K562 (cell line): ENCODE results near the gene ROMO1. TPM values are rescaled to one million over a fixed set of nuclear protein-coding genes. Genes with fewer than 3 reads are reported as not detected.

Experiments used
- ATAC-seq: fragments of 200-7000 bp; cut with Tn5 transposase; 3 replicates; pipeline ENCODE4 v1.9.1; 2020; ENCODE audit warnings: moderate library complexity
- BruUV-seq: library from RNA; stranded (reverse); fragments of 400-500 nt; replicated peaks from 2 replicates; lab custom pipeline; 2021; lab: Mats Ljungman, UMichigan
- CTCF ChIA-PET: fragments of 300-600 bp; formaldehyde crosslinking; extraction: SDS; loops from one replicate; lab custom pipeline; 2021; ENCODE audit warnings: low intra/inter-chr PET ratio; lab: Yijun Ruan, JAX
- POLR2A ChIA-PET: fragments of 300-600, 350-650 bp; sonication (Branson Sonifier 250); formaldehyde crosslinking; extraction: SDS; loops from one replicate; lab custom pipeline; 2021; ENCODE audit warnings: antibody characterized with exemption, inconsistent platforms; lab: Yijun Ruan, JAX
- DNase-seq, 4 experiments: peaks; one replicate each; pipeline versions ENCODE4 v3.0.0 to v3.0.0-alpha.2; 2011 to 2018; ENCODE audit warnings: low spot score in 3 of 4, mixed read lengths in 3 of 4; ENCODE audit errors: extremely low read depth in 1 of 4
- FAIRE-seq: peaks from 2 replicates; lab custom pipeline; 2011; peaks lifted over from hg19 to GRCh38; lab: Jason Lieb, UNC
- H2AFZ ChIP-seq: 2 replicates; pipeline ENCODE4 v1.6.0; 2011; ENCODE audit warnings: low read depth, low read length, control low read depth, inconsistent platforms
- H3K27ac ChIP-seq: fragments of 200-600 bp; 3 replicates; pipeline ENCODE4 v1.8.0; 2011; ENCODE audit warnings: low read depth, mild to moderate bottlenecking, control low read depth, inconsistent platforms, low read length, moderate library complexity, mixed read lengths; ENCODE audit errors: extremely low read depth
- H3K27me3 ChIP-seq, 2 experiments: fragments of 300-600 bp in 1 of 2; 2 replicates in 1 of 2; 3 replicates in 1 of 2; pipeline versions ENCODE4 v1.6.0 to v1.8.0; 2011; ENCODE audit warnings: inconsistent platforms in 2 of 2, low read length in 2 of 2, mild to moderate bottlenecking in 1 of 2, mixed read lengths in 1 of 2, moderate library complexity in 1 of 2; ENCODE audit not compliant: control insufficient read depth in 2 of 2, insufficient read depth in 2 of 2
- H3K36me3 ChIP-seq: fragments of 300-600 bp; 3 replicates; pipeline ENCODE4 v1.8.0; 2011; ENCODE audit warnings: mild to moderate bottlenecking, low read length, inconsistent platforms; ENCODE audit not compliant: control insufficient read depth, insufficient read depth
- H3K4me1 ChIP-seq, 2 experiments: fragments of 200-600 bp in 1 of 2; replicated peaks in 1 of 2; 2 replicates in 1 of 2; 3 replicates in 1 of 2; pipeline versions ENCODE4 v1.5.1 to v1.8.0; 2011; ENCODE audit warnings: inconsistent platforms in 2 of 2, low read length in 2 of 2, mild to moderate bottlenecking in 1 of 2, mixed read lengths in 1 of 2, moderate library complexity in 1 of 2; ENCODE audit not compliant: control insufficient read depth in 2 of 2, insufficient read depth in 2 of 2
- H3K4me2 ChIP-seq: 2 replicates; pipeline ENCODE4 v1.6.1; 2011; ENCODE audit warnings: low read length, control low read depth, inconsistent platforms, mixed read lengths; ENCODE audit not compliant: insufficient read depth
- H3K4me3 ChIP-seq: fragments of 200-600 bp; sonication (generic), shearing (Covaris generic); 2 replicates; pipeline ENCODE4 v1.5.1; 2016; ENCODE audit warnings: control low read depth, inconsistent platforms
- H3K79me2 ChIP-seq: fragments of 200-600 bp; 3 replicates; pipeline ENCODE4 v1.8.0; 2011; ENCODE audit warnings: low read length, inconsistent platforms; ENCODE audit not compliant: control insufficient read depth, insufficient read depth
- H3K9ac ChIP-seq, 2 experiments: 2 replicates each; pipeline versions ENCODE4 v1.6.0 to v1.6.1; 2011; ENCODE audit warnings: low read depth in 2 of 2, low read length in 2 of 2, control low read depth in 1 of 2, inconsistent platforms in 1 of 2, mild to moderate bottlenecking in 1 of 2, mixed read lengths in 1 of 2; ENCODE audit not compliant: insufficient read depth in 1 of 2
- H3K9me1 ChIP-seq: one replicate; pipeline ENCODE4 v1.6.0; 2011; ENCODE audit warnings: inconsistent platforms, mild to moderate bottlenecking, low read length, moderate library complexity; ENCODE audit not compliant: control insufficient read depth, insufficient read depth
- H3K9me3 ChIP-seq: replicated peaks from 2 replicates; pipeline ENCODE4 v1.5.1; 2011; ENCODE audit warnings: low read depth, low read length, inconsistent platforms; ENCODE audit not compliant: control insufficient read depth, insufficient read depth
- H4K20me1 ChIP-seq: replicated peaks from 2 replicates; pipeline ENCODE4 v1.6.1; 2011; ENCODE audit warnings: low read length, inconsistent platforms, mixed read lengths; ENCODE audit not compliant: control insufficient read depth, insufficient read depth
- EHMT2 ChIP-seq: fragments of 450-650 bp; IDR thresholded peaks from 2 replicates; pipeline ENCODE4 v1.6.1; 2018; ENCODE audit warnings: antibody characterized with exemption
- HDAC1 ChIP-seq, 2 experiments: fragments of 450-650 bp; IDR thresholded peaks; 2 replicates each; pipeline ENCODE4 v1.6.1; 2016 to 2017; ENCODE audit warnings: inconsistent platforms in 1 of 2, mild to moderate bottlenecking in 1 of 2, moderate library complexity in 1 of 2
- HDAC6 ChIP-seq: IDR thresholded peaks from 2 replicates; pipeline ENCODE4 v1.6.1; 2012; ENCODE audit warnings: low read depth, mild to moderate bottlenecking, control low read depth, inconsistent platforms, low read length, moderate library complexity
- HNRNPLL ChIP-seq: fragments of 200-400 bp; formaldehyde crosslinking; IDR thresholded peaks from 2 replicates; pipeline ENCODE4 v1.6.1; 2017; ENCODE audit warnings: low read length, low read depth, mild to moderate bottlenecking; ENCODE audit not compliant: poor library complexity, severe bottlenecking
- PHF20 ChIP-seq: fragments of 450-650 bp; IDR thresholded peaks from 2 replicates; pipeline ENCODE4 v1.6.1; 2018; ENCODE audit not compliant: partially characterized antibody
- THRA ChIP-seq: fragments of 450-650 bp; IDR thresholded peaks from 2 replicates; pipeline ENCODE4 v1.6.1; 2017; ENCODE audit warnings: mild to moderate bottlenecking, moderate library complexity
- WHSC1 ChIP-seq: IDR thresholded peaks from one replicate; pipeline ENCODE4 v1.6.1; 2012; ENCODE audit warnings: low read length, control low read depth, inconsistent platforms
- ZBTB33 ChIP-seq: sonication (generic); formaldehyde crosslinking; IDR thresholded peaks from 2 replicates; pipeline ENCODE4 v1.8.1; 2023; ENCODE audit warnings: mild to moderate bottlenecking, missing genetic modification reagents
- ZFP30 ChIP-seq: fragments of 250-450 bp; sonication (Bioruptor Pico); IDR thresholded peaks from 2 replicates; pipeline ENCODE4 v1.8.0; 2022; ENCODE audit warnings: moderate library complexity, mild to moderate bottlenecking, inconsistent platforms, borderline replicate concordance
- ZKSCAN8 ChIP-seq: fragments of 200-800 bp; sonication (Bioruptor generic); IDR thresholded peaks from 2 replicates; pipeline ENCODE4 v1.6.1; 2016; ENCODE audit warnings: missing genetic modification characterization, missing compliant biosample characterization
- whole genome bisulfite sequencing: fragments of 100-300 bp; shearing (Covaris generic); methylation state at CpG from one replicate; pipeline ENCODE4 v1.1.6; 2016; ENCODE audit warnings: low coverage, mixed read lengths; ENCODE audit not compliant: insufficient coverage; ENCODE audit errors: missing lambda C conversion rate; 5-methylcytosine and 5-hydroxymethylcytosine counted together
- in situ Hi-C: fragments of 300-500 bp; cut with MboI; formaldehyde crosslinking; loops from 4 replicates; pipeline ENCODE4 v1.15.0; 2018; ENCODE audit warnings: inconsistent platforms, mixed read lengths
- intact Hi-C: fragments of 100-400 bp; cut with micrococcal nuclease; formaldehyde crosslinking; loops from 2 replicates; pipeline ENCODE4 v1.14.2; 2022
- polyA plus RNA-seq, 8 experiments: library from polyadenylated mRNA; depleted of rRNA in 4 of 8; stranded (reverse) in 5 of 8; unstranded in 3 of 8; fragments of >200 nt; fragmentation: Nextera tagmentation in 2 of 8; fragmentation: Illumina TruSeq in 1 of 8; extraction: Ambion mirVana in 2 of 8; extraction: Trizol in 1 of 8; gene quantifications; 2 replicates each; pipeline versions ENCODE4 v1.2.1 to v1.2.3, GENCODE V29; 2011 to 2014; ENCODE audit warnings: inconsistent platforms in 1 of 8, missing spikeins in 1 of 8
- total RNA-seq, 7 experiments: library from RNA; depleted of rRNA in 6 of 7; stranded (reverse); fragments of >200 nt in 6 of 7; fragmentation: Illumina TruSeq in 2 of 7; extraction: Trizol in 2 of 7; gene quantifications; 2 replicates each; pipeline versions ENCODE4 v1.2.1 to v1.2.3, GENCODE V29; 2011 to 2021; ENCODE audit warnings: low replicate concordance in 1 of 7
- TF ChIP-seq, protein P1 (sequence below): sonication (generic); formaldehyde crosslinking; IDR thresholded peaks from 2 replicates; pipeline ENCODE4 v1.8.1; 2023; ENCODE audit warnings: mild to moderate bottlenecking, missing genetic modification reagents

ROMO1 gene
- total and polyA plus RNA-seq, 9 of the 15 experiments (the other 6 are each of a cell fraction or from before 2014, with no cell fraction given) = 31.8 to 741 (median 226) TPM

DNA sequence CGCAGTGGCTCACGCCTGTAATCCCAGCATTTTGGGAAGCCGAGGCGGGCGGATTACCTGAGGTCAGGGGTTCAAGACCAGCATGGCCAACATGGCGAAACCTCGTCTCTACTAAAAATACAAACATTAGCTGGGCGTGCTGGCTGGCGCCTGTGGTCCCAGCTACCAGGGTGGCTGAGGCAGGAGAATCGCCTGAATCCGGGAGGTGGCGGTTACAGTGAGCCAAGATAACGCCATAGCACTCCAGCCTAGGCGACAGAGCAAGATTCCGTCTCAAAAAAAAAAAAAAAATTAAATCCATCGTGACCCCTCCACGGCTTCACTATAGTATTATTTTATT is 33.3 kb upstream of the ROMO1 start:
- no peaks in the 10 kb centered on the region for H3K9me1 ChIP-seq
- TF ChIP-seq ZBTB33 (CRISPR knock-in tag) = peak; percentile 21; the same call in 1 of the 2 replicates
- TF ChIP-seq HDAC1 (IDR thresholded peaks at IDR 0.05) = no peak
- TF ChIP-seq, all 486 proteins: peak for 1
- in situ Hi-C loops = no loop called here
- FAIRE-seq = no peak
- Histone ChIP-seq H3K27ac (no peak overlapping the region), H3K9ac (no peak overlapping the region), H3K4me3 (no peak overlapping the region), H4K20me1 (peaks cover 31% of the 10 kb centered on the region), H2AFZ (no peak overlapping the region), H3K79me2 (peaks cover 42% of the 10 kb centered on the region), H3K27me3 (no peaks in the 10 kb centered on the region), H3K9me3 (no peaks in the 10 kb centered on the region), H3K4me2 (no peak overlapping the region), H3K4me1 (peaks cover 11 to 18% of the 10 kb centered on the region in 2 experiments; a peak in 4 of 5 replicates), H3K36me3 (peaks cover 30% of the 10 kb centered on the region)
- WGBS = 97% methylated on average over 16 of the region's 17 CpGs
- intact Hi-C loops = no loop called here
- no peak for ATAC-seq
- ChIA-PET POLR2A (interaction anchor here (0.7 to 1.0 kb wide), 3 partner anchors 10 to 76 kb away, joined by 3 read pairs; partner anchors contain the start of gene RBM39), CTCF (no interaction called here)
- DNase-seq = no peak
- BruUV-seq = no TSS peak

- Histone ChIP-seq H3K9me1 (no peaks in the 10 kb centered on the region), H3K36me3 (peaks cover 54% of the 10 kb centered on the region), H3K27me3 (no peaks in the 10 kb centered on the region), H3K9me3 (no peaks in the 10 kb centered on the region), H3K4me1 (peaks cover 0 to 11% of the 10 kb centered on the region in 2 experiments; a peak in 2 of 5 replicates), H3K27ac (no peak overlapping the region), H3K79me2 (peaks cover 9% of the 10 kb centered on the region), H3K9ac (no peak overlapping the region), H3K4me3 (no peak overlapping the region), H3K4me2 (no peak overlapping the region), H2AFZ (no peak overlapping the region), H4K20me1 (no peaks in the 10 kb centered on the region)
- FAIRE-seq (no peak), DNase-seq (no peak), ATAC-seq (no peak)
- CTCF ChIA-PET = no interaction called here
- in situ Hi-C loops (no loop called here), intact Hi-C loops (no loop called here)
- POLR2A ChIA-PET = interaction anchor here (0.6 to 1.0 kb wide), 3 partner anchors 17 to 107 kb away, joined by 3 to 4 read pairs (median 3); no protein-coding TSS in a partner anchor
- BruUV-seq = no TSS peak
- 76% methylated on average over 5 of the region's 5 CpGs for WGBS
- TF ChIP-seq ZFP30 (CRISPR knock-in tag) = no peak
- TF ChIP-seq PHF20 = no peak
- no peak for TF ChIP-seq ZKSCAN8 (CRISPR knock-in tag)
- TF ChIP-seq, protein P1, sequence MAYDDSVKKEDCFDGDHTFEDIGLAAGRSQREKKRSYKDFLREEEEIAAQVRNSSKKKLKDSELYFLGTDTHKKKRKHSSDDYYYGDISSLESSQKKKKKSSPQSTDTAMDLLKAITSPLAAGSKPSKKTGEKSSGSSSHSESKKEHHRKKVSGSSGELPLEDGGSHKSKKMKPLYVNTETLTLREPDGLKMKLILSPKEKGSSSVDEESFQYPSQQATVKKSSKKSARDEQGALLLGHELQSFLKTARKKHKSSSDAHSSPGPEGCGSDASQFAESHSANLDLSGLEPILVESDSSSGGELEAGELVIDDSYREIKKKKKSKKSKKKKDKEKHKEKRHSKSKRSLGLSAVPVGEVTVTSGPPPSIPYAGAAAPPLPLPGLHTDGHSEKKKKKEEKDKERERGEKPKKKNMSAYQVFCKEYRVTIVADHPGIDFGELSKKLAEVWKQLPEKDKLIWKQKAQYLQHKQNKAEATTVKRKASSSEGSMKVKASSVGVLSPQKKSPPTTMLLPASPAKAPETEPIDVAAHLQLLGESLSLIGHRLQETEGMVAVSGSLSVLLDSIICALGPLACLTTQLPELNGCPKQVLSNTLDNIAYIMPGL = no peak
- TF ChIP-seq WHSC1 = no peak
- TF ChIP-seq EHMT2 = no peak
- no peak for TF ChIP-seq HDAC6
- no peak for TF ChIP-seq HNRNPLL
- no peak for TF ChIP-seq THRA
Measured at GRCh38 chr20:35669221-35669620, 30.0 kb upstream of the ROMO1 start.
